ENCODE data around the gene SLC6A15.

The SLC6A15 gene

DNA sequence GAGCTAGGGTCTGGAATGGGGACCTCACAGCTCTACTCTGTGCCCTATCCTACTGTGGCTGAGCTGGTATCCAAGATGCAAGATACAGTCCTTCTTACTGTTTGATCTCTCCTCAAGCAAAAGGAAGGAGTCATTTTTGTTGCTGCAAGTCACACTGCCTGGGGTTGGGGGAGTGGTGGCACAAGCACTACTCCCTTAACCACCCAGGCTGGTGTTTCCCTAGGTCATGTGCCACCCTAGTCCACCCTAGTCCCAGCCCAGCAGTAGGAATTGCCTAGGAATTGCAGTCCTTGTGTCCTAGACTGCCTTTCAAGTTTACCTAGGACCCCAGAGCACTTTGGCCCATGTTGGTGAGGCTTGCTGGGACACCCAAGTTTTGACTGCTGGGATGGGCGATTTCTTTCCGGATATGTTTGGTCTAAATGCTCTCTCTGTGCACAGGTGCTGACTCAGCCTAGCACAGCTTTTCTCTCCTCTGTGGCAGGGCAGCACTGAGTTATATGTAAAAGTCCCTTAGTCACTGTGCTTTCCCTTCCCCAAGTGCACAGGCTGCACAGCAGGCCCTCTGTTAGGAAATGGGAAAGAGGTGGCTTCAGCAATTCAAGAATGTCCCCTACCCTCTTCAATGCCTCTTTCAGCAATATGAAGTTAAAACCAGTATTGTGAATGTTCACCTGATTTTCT is 54.9 kb downstream of the SLC6A15 start:
- in situ Hi-C loops (cut with HindIII; ENCODE audit: low sequenced_read_pairs): no loop called here
- TF ChIP-seq, protein P1, sequence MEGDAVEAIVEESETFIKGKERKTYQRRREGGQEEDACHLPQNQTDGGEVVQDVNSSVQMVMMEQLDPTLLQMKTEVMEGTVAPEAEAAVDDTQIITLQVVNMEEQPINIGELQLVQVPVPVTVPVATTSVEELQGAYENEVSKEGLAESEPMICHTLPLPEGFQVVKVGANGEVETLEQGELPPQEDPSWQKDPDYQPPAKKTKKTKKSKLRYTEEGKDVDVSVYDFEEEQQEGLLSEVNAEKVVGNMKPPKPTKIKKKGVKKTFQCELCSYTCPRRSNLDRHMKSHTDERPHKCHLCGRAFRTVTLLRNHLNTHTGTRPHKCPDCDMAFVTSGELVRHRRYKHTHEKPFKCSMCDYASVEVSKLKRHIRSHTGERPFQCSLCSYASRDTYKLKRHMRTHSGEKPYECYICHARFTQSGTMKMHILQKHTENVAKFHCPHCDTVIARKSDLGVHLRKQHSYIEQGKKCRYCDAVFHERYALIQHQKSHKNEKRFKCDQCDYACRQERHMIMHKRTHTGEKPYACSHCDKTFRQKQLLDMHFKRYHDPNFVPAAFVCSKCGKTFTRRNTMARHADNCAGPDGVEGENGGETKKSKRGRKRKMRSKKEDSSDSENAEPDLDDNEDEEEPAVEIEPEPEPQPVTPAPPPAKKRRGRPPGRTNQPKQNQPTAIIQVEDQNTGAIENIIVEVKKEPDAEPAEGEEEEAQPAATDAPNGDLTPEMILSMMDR (IDR thresholded peaks at IDR 0.05; ENCODE audit: low read depth, low read length): no peak
- DNase-seq (ENCODE audit: low read depth, low spot score): no peak
- no peak overlapping the region for H3K4me3 ChIP-seq (ENCODE audit: low read depth, low read length)

DNA sequence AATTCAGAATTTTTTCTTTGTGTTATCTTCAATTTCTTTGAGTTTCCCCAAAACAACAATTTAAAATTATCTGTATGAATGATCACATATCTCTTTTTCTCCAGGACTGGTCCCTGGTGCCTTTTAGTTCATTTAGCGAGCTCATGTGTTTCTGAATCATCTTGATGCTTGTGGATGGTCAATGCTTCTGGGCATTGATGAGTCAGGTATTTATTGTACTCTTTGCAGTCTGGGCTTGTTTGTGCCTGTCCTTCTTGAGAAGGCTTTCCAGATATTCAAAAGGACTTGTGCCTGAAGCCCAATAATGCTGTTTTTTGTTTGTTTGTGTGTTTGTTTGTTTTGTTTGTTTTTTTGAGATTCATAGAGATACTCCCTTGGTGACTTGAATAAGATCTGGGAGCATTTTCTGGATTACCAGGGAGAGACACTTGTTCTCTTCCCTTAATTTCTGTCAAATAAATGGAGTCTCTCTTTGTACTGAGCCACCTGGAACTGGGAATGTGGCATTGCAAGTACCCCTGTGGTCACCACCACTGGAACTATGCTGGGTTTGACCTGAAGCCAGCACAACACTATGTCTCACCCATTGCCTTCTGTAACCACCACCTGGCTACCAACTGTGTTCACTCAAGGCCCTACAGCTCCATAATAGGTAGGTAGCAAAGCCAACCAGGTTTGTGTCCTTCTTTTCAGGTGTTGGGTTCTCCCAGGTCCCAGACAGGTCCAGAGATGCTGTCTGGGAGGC is 56.3 kb downstream of the SLC6A15 start:
- peak; percentile 23 for DNase-seq (ENCODE audit: low read depth, low spot score)
- TF ChIP-seq, protein P1 (IDR thresholded peaks at IDR 0.05; ENCODE audit: low read depth, low read length): no peak
- in situ Hi-C loops (cut with HindIII; ENCODE audit: low sequenced_read_pairs): no loop called here
- H3K4me3 ChIP-seq (ENCODE audit: low read depth, low read length): no peak overlapping the region

DNA sequence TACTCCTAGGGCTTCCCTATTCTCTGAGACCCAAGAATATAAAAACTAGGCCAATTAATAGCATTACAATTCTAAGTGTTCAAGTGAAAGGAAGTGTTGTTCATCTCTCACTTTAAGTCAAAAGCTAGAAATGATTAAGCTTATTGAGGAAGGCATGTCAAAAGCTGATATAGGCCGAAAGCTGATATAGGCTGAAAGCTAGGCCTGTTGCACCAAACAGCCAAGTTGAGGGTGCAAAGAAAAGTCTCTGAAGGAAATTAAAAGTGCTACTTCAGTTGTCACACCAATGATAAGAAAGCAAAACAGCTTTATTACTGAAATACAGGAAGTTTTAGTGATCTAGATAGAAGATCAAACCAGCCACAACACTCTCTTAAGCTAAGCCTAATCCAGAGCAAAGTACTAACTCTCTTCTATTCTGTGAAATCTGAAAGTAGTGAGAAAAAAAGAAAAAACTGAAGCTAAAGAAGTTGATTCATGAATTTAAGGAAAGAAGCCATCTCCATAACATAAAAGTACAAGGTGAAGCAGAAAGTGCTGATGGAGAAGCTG is 68.9 kb downstream of the SLC6A15 start:
- TF ChIP-seq, protein P1 (IDR thresholded peaks at IDR 0.05; ENCODE audit: low read depth, low read length): no peak
- DNase-seq (ENCODE audit: low read depth, low spot score): no peak
- in situ Hi-C loops (cut with HindIII; ENCODE audit: low sequenced_read_pairs): no loop called here
- no peak overlapping the region for H3K4me3 ChIP-seq (ENCODE audit: low read depth, low read length)

DNA sequence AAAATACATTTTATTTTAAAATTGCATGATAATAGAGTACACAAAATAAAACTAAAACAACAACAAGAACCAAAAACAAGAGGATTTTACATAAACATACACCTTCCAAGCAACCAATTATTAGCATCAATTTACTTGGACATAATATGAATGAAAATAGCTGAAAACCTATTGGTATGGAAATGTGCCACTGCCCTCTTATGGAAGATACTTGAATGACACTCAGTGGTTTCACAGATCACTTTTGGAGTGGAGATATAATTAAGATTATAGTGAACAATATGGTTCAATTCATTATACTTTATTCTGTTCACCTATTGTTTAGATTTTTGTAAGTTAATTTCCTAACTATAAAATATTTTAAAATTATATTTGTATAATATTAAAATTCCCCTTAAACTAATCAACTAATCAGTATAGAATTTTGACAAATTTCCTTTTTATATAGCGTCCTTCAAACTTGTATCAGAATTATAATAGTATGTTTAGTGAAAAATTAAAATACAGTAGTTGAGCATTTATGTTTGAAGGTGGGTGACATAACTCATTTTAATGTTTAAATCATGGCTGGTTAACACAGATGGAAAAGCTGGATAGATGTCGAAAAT is 70.1 kb downstream of the SLC6A15 start:
- TF ChIP-seq, protein P1 (IDR thresholded peaks at IDR 0.05; ENCODE audit: low read depth, low read length): peak; percentile 72
- H3K4me3 ChIP-seq (ENCODE audit: low read depth, low read length): no peak overlapping the region
- in situ Hi-C loops (cut with HindIII; ENCODE audit: low sequenced_read_pairs): no loop called here
- peak; percentile 64 for DNase-seq (ENCODE audit: low read depth, low spot score)

DNA sequence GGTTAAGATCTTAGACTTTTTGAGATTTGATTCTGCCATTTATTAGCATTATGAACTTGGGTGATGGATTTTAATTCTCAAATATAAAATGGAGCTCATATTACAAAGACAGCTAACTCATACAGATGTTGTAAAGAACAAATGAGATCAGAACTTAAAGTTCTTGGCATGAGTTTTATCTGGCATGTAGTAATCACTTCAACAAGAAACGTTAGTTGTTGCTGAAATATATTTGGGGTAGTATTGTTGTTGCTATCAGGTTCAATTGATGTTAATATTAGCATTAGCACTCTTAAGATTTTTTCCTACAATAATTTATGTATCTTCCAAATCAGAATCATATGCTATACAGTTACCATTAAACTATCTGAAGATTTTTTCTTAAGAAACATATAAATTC is 71.0 kb downstream of the SLC6A15 start:
- in situ Hi-C loops (cut with HindIII; ENCODE audit: low sequenced_read_pairs): no loop called here
- TF ChIP-seq, protein P1 (IDR thresholded peaks at IDR 0.05; ENCODE audit: low read depth, low read length): no peak
- no peak overlapping the region for H3K4me3 ChIP-seq (ENCODE audit: low read depth, low read length)
- no peak for DNase-seq (ENCODE audit: low read depth, low spot score)

DNA sequence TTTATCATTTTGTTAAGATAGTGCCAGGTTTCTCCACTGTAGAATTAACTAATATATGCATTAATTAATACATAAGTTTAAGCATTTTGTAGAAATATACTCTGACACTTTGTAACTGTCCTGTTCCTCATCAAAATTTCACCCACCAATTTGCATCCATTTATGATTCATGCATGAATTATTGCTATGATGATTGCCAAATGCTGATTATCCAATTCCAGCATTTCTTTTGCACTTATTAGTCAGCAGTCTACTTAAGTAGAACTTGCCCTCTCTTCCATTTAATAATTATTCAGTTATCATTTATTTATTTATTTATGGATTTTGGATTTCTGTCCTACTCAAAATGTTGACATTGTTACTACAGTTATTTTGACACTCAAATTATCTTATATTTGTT is 72.2 kb downstream of the SLC6A15 start:
- no peak for DNase-seq (ENCODE audit: low read depth, low spot score)
- in situ Hi-C loops (cut with HindIII; ENCODE audit: low sequenced_read_pairs): no loop called here
- TF ChIP-seq, protein P1 (IDR thresholded peaks at IDR 0.05; ENCODE audit: low read depth, low read length): no peak
- H3K4me3 ChIP-seq (ENCODE audit: low read depth, low read length): no peak overlapping the region

Measured in astrocyte of the spinal cord (primary cell).